Measurements from ENCODE around the gene HGS. TPM values are rescaled to one million over a fixed set of nuclear protein-coding genes. Genes with fewer than 3 reads are reported as not detected.

The HGS gene
- total and polyA plus RNA-seq, 2 of the 13 experiments (the other 11 are each of a cell fraction or from before 2014, with no cell fraction given), result 73.3 to 78.1 TPM

DNA sequence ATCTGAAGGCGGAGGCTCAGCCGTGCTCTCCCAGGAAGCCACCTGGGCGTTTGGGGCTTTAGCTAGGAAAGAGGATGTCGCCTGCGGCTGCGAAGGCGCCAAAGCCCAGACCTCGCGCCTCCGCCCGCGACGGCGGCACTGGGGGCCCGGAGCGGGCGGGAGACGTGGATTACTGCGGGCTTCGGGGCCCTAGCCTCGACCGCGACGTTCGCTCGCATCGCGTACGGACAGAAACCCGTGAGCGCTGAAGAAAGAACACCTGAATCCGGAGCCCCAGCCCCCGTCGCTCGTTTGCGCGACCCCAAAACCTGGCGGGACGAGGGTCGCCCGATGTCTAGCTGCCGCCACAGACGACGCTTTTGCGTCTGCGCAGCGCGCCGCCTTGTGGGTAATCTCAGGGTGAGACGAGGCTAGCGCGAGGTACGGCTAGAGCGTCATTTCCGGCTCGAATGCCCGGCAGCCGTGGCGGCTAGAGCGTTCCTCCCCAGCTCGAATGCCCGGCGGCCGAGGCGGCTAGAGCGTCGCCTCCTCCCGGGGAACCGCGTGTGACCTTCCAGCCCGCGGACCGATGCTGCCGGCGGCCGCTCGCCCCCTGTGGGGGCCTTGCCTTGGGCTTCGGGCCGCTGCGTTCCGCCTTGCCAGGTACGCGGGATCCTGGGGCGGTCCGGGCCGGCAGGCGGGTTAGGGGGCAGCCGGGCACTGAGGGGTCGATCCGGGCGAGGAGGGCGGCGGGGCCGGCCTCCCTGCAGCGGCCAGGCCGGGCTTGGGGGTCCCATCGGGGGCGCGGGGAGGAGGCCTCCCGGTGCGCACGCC lies 19.3 kb downstream of the HGS start, which contains the start of gene MRPL12 (continued):
- TF ChIP-seq, protein P1, sequence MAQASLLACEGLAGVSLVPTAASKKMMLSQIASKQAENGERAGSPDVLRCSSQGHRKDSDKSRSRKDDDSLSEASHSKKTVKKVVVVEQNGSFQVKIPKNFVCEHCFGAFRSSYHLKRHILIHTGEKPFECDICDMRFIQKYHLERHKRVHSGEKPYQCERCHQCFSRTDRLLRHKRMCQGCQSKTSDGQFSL (CRISPR knock-in tag; IDR thresholded peaks at IDR 0.05), result peak; percentile 68
- TF ChIP-seq SRSF9 (IDR thresholded peaks at IDR 0.05; ENCODE audit: borderline replicate concordance, insufficient read depth, low read depth, low read length, poor library complexity, severe bottlenecking), result no peak
- peak; percentile 91 for TF ChIP-seq AHR (CRISPR knock-in tag; IDR thresholded peaks at IDR 0.05)
- TF ChIP-seq CBX1 (IDR thresholded peaks at IDR 0.05; ENCODE audit: low read depth), result no peak
- TF ChIP-seq POLR2A (IDR thresholded peaks at IDR 0.05; ENCODE audit: insufficient read depth in 1 of 2, low read depth in 2 of 2, low read length in 2 of 2), result peak in 1 of 2 experiments; percentile 96; a peak in 2 of 4 replicates
- TF ChIP-seq ZNF30 (CRISPR knock-in tag; IDR thresholded peaks at IDR 0.05), result peak; percentile 72; the same call in 1 of the 2 replicates
- no peak; the same call in 1 of the 2 replicates for TF ChIP-seq ZNF773 (CRISPR knock-in tag; IDR thresholded peaks at IDR 0.05; ENCODE audit: borderline replicate concordance)
- peak; percentile 62; the same call in 1 of the 2 replicates for TF ChIP-seq XBP1 (CRISPR knock-in tag; IDR thresholded peaks at IDR 0.05)
- TF ChIP-seq IKZF4 (CRISPR knock-in tag; IDR thresholded peaks at IDR 0.05; ENCODE audit: borderline replicate concordance, low read depth, not compliant biosample characterization), result no peak
- peak; percentile 91 for TF ChIP-seq CREB1 (IDR thresholded peaks at IDR 0.05)
- peak; percentile 95 for TF ChIP-seq CREB1 (CRISPR knock-in tag; IDR thresholded peaks at IDR 0.05)
- TF ChIP-seq, protein P2, sequence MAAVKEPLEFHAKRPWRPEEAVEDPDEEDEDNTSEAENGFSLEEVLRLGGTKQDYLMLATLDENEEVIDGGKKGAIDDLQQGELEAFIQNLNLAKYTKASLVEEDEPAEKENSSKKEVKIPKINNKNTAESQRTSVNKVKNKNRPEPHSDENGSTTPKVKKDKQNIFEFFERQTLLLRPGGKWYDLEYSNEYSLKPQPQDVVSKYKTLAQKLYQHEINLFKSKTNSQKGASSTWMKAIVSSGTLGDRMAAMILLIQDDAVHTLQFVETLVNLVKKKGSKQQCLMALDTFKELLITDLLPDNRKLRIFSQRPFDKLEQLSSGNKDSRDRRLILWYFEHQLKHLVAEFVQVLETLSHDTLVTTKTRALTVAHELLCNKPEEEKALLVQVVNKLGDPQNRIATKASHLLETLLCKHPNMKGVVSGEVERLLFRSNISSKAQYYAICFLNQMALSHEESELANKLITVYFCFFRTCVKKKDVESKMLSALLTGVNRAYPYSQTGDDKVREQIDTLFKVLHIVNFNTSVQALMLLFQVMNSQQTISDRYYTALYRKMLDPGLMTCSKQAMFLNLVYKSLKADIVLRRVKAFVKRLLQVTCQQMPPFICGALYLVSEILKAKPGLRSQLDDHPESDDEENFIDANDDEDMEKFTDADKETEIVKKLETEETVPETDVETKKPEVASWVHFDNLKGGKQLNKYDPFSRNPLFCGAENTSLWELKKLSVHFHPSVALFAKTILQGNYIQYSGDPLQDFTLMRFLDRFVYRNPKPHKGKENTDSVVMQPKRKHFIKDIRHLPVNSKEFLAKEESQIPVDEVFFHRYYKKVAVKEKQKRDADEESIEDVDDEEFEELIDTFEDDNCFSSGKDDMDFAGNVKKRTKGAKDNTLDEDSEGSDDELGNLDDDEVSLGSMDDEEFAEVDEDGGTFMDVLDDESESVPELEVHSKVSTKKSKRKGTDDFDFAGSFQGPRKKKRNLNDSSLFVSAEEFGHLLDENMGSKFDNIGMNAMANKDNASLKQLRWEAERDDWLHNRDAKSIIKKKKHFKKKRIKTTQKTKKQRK (IDR thresholded peaks at IDR 0.05; ENCODE audit: low read length), result no peak
- TF ChIP-seq, protein P3, sequence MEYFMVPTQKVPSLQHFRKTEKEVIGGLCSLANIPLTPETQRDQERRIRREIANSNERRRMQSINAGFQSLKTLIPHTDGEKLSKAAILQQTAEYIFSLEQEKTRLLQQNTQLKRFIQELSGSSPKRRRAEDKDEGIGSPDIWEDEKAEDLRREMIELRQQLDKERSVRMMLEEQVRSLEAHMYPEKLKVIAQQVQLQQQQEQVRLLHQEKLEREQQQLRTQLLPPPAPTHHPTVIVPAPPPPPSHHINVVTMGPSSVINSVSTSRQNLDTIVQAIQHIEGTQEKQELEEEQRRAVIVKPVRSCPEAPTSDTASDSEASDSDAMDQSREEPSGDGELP (IDR thresholded peaks at IDR 0.05; ENCODE audit: borderline replicate concordance, low read depth), result peak; percentile 29; the same call in 1 of the 2 replicates
- TF ChIP-seq, protein P4, sequence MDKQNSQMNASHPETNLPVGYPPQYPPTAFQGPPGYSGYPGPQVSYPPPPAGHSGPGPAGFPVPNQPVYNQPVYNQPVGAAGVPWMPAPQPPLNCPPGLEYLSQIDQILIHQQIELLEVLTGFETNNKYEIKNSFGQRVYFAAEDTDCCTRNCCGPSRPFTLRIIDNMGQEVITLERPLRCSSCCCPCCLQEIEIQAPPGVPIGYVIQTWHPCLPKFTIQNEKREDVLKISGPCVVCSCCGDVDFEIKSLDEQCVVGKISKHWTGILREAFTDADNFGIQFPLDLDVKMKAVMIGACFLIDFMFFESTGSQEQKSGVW (CRISPR knock-in tag; IDR thresholded peaks at IDR 0.05; ENCODE audit: borderline replicate concordance), result 0 out of 2 replicates have a peak, but pooled peaks have one; percentile 14
- peak; percentile 95 for TF ChIP-seq NKX3-1 (CRISPR knock-in tag; IDR thresholded peaks at IDR 0.05)
- peak; percentile 72; the same call in 1 of the 2 replicates for TF ChIP-seq ZNF343 (CRISPR knock-in tag; IDR thresholded peaks at IDR 0.05)
- no peak for TF ChIP-seq NBN (conservative IDR thresholded peaks at IDR 0.05)
- TF ChIP-seq, protein P5, sequence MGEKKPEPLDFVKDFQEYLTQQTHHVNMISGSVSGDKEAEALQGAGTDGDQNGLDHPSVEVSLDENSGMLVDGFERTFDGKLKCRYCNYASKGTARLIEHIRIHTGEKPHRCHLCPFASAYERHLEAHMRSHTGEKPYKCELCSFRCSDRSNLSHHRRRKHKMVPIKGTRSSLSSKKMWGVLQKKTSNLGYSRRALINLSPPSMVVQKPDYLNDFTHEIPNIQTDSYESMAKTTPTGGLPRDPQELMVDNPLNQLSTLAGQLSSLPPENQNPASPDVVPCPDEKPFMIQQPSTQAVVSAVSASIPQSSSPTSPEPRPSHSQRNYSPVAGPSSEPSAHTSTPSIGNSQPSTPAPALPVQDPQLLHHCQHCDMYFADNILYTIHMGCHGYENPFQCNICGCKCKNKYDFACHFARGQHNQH (CRISPR knock-in tag; IDR thresholded peaks at IDR 0.05), result peak; percentile 89; the same call in 1 of the 2 replicates
- TF ChIP-seq ZNF543 (CRISPR knock-in tag; IDR thresholded peaks at IDR 0.05), result peak; percentile 94
- peak; percentile 85 for TF ChIP-seq FOXO1 (CRISPR knock-in tag; IDR thresholded peaks at IDR 0.05)
- TF ChIP-seq ASH2L (IDR thresholded peaks at IDR 0.05; ENCODE audit: insufficient read length, low read depth, low read length), result peak; percentile 78
- TF ChIP-seq ZNF547 (CRISPR knock-in tag; IDR thresholded peaks at IDR 0.05), result peak; percentile 57
- peak; percentile 83; the same call in 1 of the 2 replicates for TF ChIP-seq SNAI1 (CRISPR knock-in tag; IDR thresholded peaks at IDR 0.05; ENCODE audit: borderline replicate concordance)
- TF ChIP-seq ZNF839 (CRISPR knock-in tag; IDR thresholded peaks at IDR 0.05; ENCODE audit: borderline replicate concordance), result 0 out of 2 replicates have a peak, but pooled peaks have one; percentile 43
